ENCODE data around the gene USP43. TPM values are rescaled to one million over a fixed set of nuclear protein-coding genes. Genes with fewer than 3 reads are reported as not detected.

The USP43 gene
- total RNA-seq, 1 experiment from 2014 or later: 3.2 TPM

DNA sequence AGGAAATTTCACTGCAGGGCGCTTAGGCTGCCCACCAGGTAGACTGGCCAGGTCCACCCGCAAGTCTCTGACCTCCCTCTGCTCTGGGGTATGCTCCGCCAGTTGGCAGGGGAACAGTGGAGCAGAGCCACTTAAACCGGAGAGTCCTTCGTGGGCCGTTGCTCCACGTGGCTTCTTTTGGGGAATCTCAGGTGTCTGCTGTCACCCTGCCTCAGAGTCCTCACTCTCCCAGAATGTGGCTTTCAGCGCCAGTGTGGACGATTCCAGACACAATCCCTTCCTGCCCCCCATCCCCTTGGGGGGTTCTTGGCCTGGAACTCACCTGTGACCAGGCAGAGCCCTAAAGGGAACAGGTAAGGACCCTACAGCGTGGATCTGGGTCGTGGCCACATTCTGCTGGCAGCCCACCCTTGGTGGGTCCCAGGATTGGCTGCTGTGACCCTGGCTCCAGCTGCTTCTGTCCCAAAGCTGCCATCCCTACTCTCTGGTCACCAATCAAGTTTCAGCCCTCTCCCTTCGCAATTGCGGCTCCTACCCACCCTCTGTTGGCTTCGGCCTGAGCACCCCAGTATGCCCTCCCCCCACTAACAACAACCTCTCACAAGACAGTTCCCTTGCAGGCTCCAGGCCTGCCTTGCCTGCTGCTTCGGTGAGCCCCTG, 123.8 kb downstream of the USP43 start:
- DNase-seq (ENCODE audit: unreplicated experiment): no peak
- BruUV-seq (replicated peaks): no TSS peak
- H3K27ac Mint-ChIP-seq (ENCODE audit: low read depth, unreplicated experiment): no peak overlapping the region
- H3K36me3 Mint-ChIP-seq (ENCODE audit: insufficient read depth, unreplicated experiment): peaks cover 4% of the 10 kb centered on the region
- H3K4me1 Mint-ChIP-seq (ENCODE audit: insufficient read depth, unreplicated experiment): no peaks in the 10 kb centered on the region
- ChIA-PET POLR2A (no interaction called here), CTCF (interaction anchor here (0.6 to 6.4 kb wide), 26 partner anchors 7 to 854 kb away, joined by 3 to 45 read pairs (median 4); partner anchors contain the start of genes CFAP52, STX8 and USP43)
- H3K4me3 Mint-ChIP-seq (ENCODE audit: unreplicated experiment): no peak overlapping the region
- H3K27me3 Mint-ChIP-seq (ENCODE audit: insufficient read depth, unreplicated experiment): peaks cover 6% of the 10 kb centered on the region
- no peaks in the 10 kb centered on the region for H3K9me3 Mint-ChIP-seq (ENCODE audit: unreplicated experiment)
- TF ChIP-seq CTCF (IDR thresholded peaks at IDR 0.05; ENCODE audit: unreplicated experiment): no peak
- intact Hi-C loops (cut with micrococcal nuclease): loop anchor here (10.0 kb wide), 1 partner anchor 774 kb away; no protein-coding TSS in a partner anchor

- Mint-ChIP-seq H3K27ac (ENCODE audit: low read depth, unreplicated experiment) (no peak overlapping the region), H3K4me3 (ENCODE audit: unreplicated experiment) (no peak overlapping the region), H3K27me3 (ENCODE audit: insufficient read depth, unreplicated experiment) (no peaks in the 10 kb centered on the region), H3K36me3 (ENCODE audit: insufficient read depth, unreplicated experiment) (peaks cover 4% of the 10 kb centered on the region), H3K9me3 (ENCODE audit: unreplicated experiment) (peaks cover 5% of the 10 kb centered on the region), H3K4me1 (ENCODE audit: insufficient read depth, unreplicated experiment) (no peaks in the 10 kb centered on the region)
- BruUV-seq (replicated peaks): no TSS peak
- DNase-seq (ENCODE audit: unreplicated experiment): no peak
- no peak for TF ChIP-seq CTCF (IDR thresholded peaks at IDR 0.05; ENCODE audit: unreplicated experiment)
- CTCF ChIA-PET: no interaction called here
- intact Hi-C loops (cut with micrococcal nuclease): no loop called here
- POLR2A ChIA-PET: no interaction called here
Measured at GRCh38 chr17:9771465-9771864, 126.1 kb downstream of the USP43 start.

GRCh38 chr17:9772658-9773057, 127.3 kb downstream of the USP43 start:
- no TSS peak for BruUV-seq (replicated peaks)
- no peak for DNase-seq (ENCODE audit: unreplicated experiment)
- Mint-ChIP-seq H3K4me3 (ENCODE audit: unreplicated experiment) (no peak overlapping the region), H3K36me3 (ENCODE audit: insufficient read depth, unreplicated experiment) (peaks cover 4% of the 10 kb centered on the region), H3K27me3 (ENCODE audit: insufficient read depth, unreplicated experiment) (no peaks in the 10 kb centered on the region), H3K9me3 (ENCODE audit: unreplicated experiment) (peaks cover 5% of the 10 kb centered on the region), H3K27ac (ENCODE audit: low read depth, unreplicated experiment) (no peak overlapping the region), H3K4me1 (ENCODE audit: insufficient read depth, unreplicated experiment) (no peaks in the 10 kb centered on the region)
- no peak for TF ChIP-seq CTCF (IDR thresholded peaks at IDR 0.05; ENCODE audit: unreplicated experiment)
- intact Hi-C loops (cut with micrococcal nuclease): no loop called here
- ChIA-PET CTCF (interaction anchor here (0.6 to 2.1 kb wide), 5 partner anchors 8 to 825 kb away, joined by 3 to 8 read pairs (median 3); partner anchors contain the start of gene DHRS7C), POLR2A (interaction anchor here (0.5 kb wide), 1 partner anchor 31 kb away, joined by 4 read pairs; no protein-coding TSS in a partner anchor)

- CTCF ChIA-PET: interaction anchor here (0.8 to 1.1 kb wide), 3 partner anchors 8 to 152 kb away, joined by 3 read pairs; no protein-coding TSS in a partner anchor
- no peak for TF ChIP-seq CTCF (IDR thresholded peaks at IDR 0.05; ENCODE audit: unreplicated experiment)
- Mint-ChIP-seq H3K9me3 (ENCODE audit: unreplicated experiment) (peaks cover 5% of the 10 kb centered on the region), H3K27ac (ENCODE audit: low read depth, unreplicated experiment) (no peak overlapping the region), H3K27me3 (ENCODE audit: insufficient read depth, unreplicated experiment) (no peaks in the 10 kb centered on the region), H3K36me3 (ENCODE audit: insufficient read depth, unreplicated experiment) (no peaks in the 10 kb centered on the region), H3K4me3 (ENCODE audit: unreplicated experiment) (no peak overlapping the region), H3K4me1 (ENCODE audit: insufficient read depth, unreplicated experiment) (no peaks in the 10 kb centered on the region)
- DNase-seq (ENCODE audit: unreplicated experiment): no peak
- intact Hi-C loops (cut with micrococcal nuclease): no loop called here
- no TSS peak for BruUV-seq (replicated peaks)
- POLR2A ChIA-PET: interaction anchor here (0.5 kb wide), 1 partner anchor 201 kb away, joined by 3 read pairs; the partner anchor contains the start of gene STX8
Measured at GRCh38 chr17:9776911-9777310, 131.6 kb downstream of the USP43 start.

Other genes starting within 250 kb of the USP43 start
- gene STX8, start 69.7 kb upstream of the USP43 start, total RNA-seq (2022): 49.0 and 65.0 TPM in 2 replicates
- gene CFAP52, start 68.9 kb upstream of the USP43 start, total RNA-seq (2022): not detected in 2 replicates
- not detected in 2 replicates for gene DHRS7C, start 146.1 kb downstream of the USP43 start, total RNA-seq (2022)
- gene GSG1L2, start 176.6 kb downstream of the USP43 start, total RNA-seq (2022): not detected in 2 replicates
- gene GLP2R, start 180.4 kb downstream of the USP43 start, total RNA-seq (2022): 0.09 TPM in 1 of 2 replicates, not detected in the other

Measured in MCF 10A (cell line).